Stimulated activated naive CD8-positive, alpha-beta T cell treated with anti-CD3 and anti-CD28 coated beads, Interleukin-15, Interleukin-2, amounts not matched to agents 100 ng/mL and 50 ng/mL, for 24 hours (primary cell): Measurements from ENCODE around the gene UBE2I.

Experiments
- H3K27ac Mint-ChIP-seq: one replicate; pipeline ENCODE4 v1.8.0; 2021; ENCODE audit warnings: mild to moderate bottlenecking, mixed read lengths
- H3K27me3 Mint-ChIP-seq: one replicate; pipeline ENCODE4 v1.8.0; 2021; ENCODE audit warnings: mixed read lengths
- H3K36me3 Mint-ChIP-seq: one replicate; pipeline ENCODE4 v1.8.0; 2021; ENCODE audit warnings: low read depth, mixed read lengths
- H3K4me1 Mint-ChIP-seq: one replicate; pipeline ENCODE4 v1.8.0; 2021; ENCODE audit warnings: low read depth, mixed read lengths
- H3K4me3 Mint-ChIP-seq: one replicate; pipeline ENCODE4 v1.8.0; 2021; ENCODE audit warnings: mild to moderate bottlenecking, mixed read lengths
- H3K9me3 Mint-ChIP-seq: one replicate; pipeline ENCODE4 v1.8.0; 2021; ENCODE audit warnings: mixed read lengths

Gene UBE2I

DNA sequence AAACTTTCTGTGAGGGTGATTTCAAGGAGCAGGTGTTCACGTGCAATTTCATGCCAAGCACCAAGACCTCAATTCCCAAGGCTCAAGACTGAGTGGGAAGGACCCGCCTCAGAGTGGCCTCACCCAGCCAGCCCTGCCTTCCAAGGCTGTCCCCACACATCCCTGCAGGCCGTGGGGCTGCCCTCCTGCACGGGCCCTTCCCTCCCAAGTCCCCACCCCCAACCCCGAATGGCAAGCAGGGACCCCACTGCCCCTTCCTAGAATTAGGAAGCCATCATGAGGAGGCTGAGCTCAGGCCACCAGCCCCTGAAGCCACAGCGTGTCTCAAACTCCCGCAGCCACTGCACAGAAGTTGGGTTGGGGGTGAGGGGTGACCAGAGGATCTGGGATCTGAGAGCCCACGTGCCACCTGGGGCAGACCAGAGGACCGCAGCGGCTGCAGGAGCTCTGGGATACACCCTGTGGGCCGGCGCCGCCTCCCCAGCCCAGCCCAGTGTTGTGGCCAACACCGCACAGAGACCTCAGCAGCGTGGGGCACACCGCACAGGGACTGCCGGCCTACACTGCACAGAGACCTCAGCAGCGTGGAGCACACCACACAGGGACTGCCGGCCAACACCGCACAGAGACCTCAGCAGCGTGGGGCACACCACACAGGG, 63.0 kb downstream of the UBE2I start:
- H3K36me3 Mint-ChIP-seq = peaks cover 4% of the 10 kb centered on the region
- no peaks in the 10 kb centered on the region for H3K4me1 Mint-ChIP-seq

DNA sequence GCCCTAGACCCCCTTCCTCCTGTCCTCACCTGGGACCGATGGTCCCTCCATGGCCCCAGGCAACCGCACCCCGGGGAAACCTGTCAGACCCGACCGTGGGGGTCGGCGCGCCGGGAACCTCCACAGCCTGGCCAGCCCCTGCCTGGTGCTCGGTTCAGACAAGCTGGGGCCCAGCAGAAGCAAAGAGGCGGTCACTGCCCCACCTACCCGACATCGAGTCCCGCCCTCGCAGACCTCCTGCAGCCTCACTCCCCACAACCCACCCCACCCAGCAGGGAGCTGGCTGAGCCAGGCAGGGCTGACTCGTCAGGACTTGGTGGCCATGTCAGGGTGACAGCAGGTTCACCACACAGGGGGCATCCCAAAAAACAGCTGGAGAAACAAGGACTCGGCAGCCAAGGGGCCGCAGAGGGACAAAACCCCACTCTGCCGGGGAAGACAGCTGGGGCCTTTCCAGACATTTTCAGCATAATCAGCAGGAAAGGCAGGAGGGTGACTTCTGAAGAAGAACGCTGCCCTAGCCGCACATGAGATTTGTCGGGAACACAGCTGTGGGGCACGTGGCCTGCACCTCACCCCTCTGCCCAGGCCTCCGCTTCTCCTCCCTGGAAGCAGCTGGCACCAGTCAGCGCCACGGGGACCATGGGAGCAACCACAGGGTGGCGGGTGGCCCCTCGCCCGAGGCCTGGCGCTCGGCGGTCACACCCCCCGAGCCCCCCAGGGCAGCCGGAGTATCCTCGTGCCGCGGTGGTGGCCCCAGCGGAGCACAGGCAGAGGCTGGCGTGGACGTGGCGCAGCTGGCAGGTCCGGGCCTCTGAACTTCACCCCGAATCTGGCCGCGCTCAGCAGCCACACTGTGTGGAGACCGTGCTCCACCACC, 65.2 kb downstream of the UBE2I start:
- H3K27ac Mint-ChIP-seq = no peak overlapping the region
- peaks cover 15% of the 10 kb centered on the region for H3K4me1 Mint-ChIP-seq
- H3K9me3 Mint-ChIP-seq = no peaks in the 10 kb centered on the region
- no peaks in the 10 kb centered on the region for H3K27me3 Mint-ChIP-seq
- H3K4me3 Mint-ChIP-seq = no peak overlapping the region
- peaks cover 4% of the 10 kb centered on the region for H3K36me3 Mint-ChIP-seq

More for the DNA sequence above, 63.0 kb downstream of the UBE2I start:
- H3K27me3 Mint-ChIP-seq = no peaks in the 10 kb centered on the region
- H3K4me3 Mint-ChIP-seq = no peak overlapping the region
- no peaks in the 10 kb centered on the region for H3K9me3 Mint-ChIP-seq
- H3K27ac Mint-ChIP-seq = no peak overlapping the region

- no peaks in the 10 kb centered on the region for H3K9me3 Mint-ChIP-seq
- H3K4me3 Mint-ChIP-seq = no peak overlapping the region
- no peak overlapping the region for H3K27ac Mint-ChIP-seq
- H3K27me3 Mint-ChIP-seq = no peaks in the 10 kb centered on the region
- H3K36me3 Mint-ChIP-seq = peaks cover 4% of the 10 kb centered on the region
- peaks cover 20% of the 10 kb centered on the region for H3K4me1 Mint-ChIP-seq
These were observed 65.8 kb downstream of the UBE2I start for GRCh38 chr16:1375298-1375640.

DNA sequence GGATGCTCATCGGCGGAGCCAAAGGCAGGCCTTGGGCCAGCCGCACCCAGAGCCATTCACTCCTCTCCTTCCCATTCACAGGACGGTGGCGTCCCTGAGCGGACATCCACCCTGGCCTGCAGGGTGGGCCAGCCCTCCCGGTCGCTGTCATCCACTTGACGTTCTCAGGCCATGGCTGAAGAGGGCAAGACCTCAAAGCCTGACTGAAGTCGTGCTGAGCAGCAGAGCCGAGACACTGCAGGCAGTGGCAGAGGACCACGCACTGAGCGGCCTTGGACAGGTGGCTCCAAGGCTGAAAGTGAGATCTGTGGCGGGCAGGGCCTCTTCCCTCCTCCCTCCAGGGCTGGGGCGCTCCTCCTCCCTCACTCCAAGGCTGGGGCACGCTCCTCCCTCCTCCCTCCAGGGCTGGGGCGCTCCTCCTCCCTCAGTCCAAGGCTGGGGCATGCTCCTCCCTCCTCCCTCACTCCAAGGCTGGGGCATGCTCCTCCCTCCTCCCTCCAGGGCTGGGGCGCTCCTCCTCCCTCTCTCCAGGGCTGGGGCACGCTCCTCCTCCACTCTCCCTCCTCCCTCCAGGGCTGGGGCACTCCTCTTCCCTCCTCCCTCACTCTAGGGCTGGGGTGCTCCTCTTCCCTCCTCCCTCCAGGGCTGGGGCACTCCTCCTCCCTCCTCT, 66.4 kb downstream of the UBE2I start:
- Mint-ChIP-seq H3K27me3 (no peaks in the 10 kb centered on the region), H3K4me3 (no peak overlapping the region), H3K9me3 (no peaks in the 10 kb centered on the region), H3K4me1 (peaks cover 21% of the 10 kb centered on the region), H3K27ac (no peak overlapping the region), H3K36me3 (peaks cover 4% of the 10 kb centered on the region)
